Stimulated activated CD4-positive, alpha-beta T cell treated with anti-CD3 and anti-CD28 coated beads, Interleukin-1b, Interleukin-23, amount 100 ng/mL, for 48 hours (primary cell): ENCODE data around the gene APBA3.
"Not testable (repeated sequence)": the region's sequence is repeated elsewhere in the genome, so short reads cannot be mapped to it uniquely, and the experiment has no call there.

Source experiments
- DNase-seq: peaks from one replicate; pipeline ENCODE4 v3.0.0-alpha.2; 2020

Gene APBA3

DNA sequence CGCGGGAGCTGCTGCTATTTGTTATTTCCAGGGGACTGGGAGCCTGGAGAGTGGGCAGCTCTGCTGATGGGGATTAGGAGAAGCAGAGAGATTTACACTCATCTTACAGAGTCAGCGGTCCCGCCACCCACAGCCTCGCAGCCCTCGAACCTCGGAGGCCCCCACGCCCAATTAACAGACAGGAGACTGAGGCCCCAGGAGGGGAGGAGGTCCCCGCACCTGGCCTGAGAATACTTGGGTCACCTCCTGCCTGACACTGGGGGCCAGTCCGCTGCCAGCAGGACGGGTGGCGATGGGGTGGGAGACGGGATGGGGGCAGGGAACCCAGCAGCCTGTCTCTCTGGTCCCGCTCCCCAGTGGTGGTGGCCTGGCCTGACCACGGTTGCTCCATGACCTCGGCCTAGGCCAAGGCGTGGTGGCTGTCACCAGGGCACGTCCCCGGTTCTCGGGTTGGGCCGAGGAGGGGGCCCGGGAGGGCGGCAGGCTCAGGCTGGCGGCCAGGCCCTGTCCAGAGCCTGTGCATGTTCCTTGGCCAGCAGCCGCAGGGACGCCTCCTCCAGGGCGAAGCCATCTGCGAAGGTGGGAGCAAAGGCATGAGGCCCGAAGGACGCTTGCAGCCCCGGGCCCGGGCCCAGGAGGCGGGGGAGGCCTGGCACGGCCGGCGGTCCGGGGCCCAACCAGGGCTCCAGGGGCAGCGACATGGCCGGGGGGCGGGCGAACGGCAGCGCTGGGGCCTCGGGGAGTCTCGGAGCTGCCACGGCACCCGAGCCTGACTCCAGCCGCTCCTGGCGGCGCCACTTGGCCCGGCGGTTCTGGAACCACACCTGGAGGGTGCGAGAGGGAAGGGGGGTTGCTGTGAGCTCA is 8.9 kb upstream of the APBA3 start:
- DNase-seq: no peak

GRCh38 chr19:3769494-3769893 is 8.0 kb upstream of the APBA3 start:
- no peak for DNase-seq

GRCh38 chr19:3768748-3769099 is 7.2 kb upstream of the APBA3 start:
- DNase-seq: no peak

- DNase-seq: no peak
Measured at GRCh38 chr19:3768015-3768747, 6.7 kb upstream of the APBA3 start.

DNA sequence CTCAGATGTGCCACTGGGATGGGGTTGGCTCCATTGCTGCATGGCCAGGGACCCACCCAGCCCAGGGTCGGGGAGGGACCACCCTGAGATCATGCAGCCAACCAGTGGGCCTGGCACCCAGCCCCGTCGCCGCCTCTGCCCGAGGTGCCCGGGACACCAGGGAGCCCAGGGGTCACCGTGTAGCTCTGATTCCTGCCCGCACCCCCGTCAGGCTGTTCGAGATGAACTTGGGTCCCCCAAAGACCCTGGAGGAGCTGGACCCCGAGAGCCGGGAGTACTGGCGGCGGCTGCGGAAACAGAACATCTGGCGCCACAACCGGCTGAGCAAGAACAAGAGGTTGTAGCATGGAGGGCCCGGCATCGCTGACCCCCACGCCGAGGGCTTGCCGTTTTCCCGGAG is 5.6 kb upstream of the APBA3 start:
- no peak for DNase-seq

DNA sequence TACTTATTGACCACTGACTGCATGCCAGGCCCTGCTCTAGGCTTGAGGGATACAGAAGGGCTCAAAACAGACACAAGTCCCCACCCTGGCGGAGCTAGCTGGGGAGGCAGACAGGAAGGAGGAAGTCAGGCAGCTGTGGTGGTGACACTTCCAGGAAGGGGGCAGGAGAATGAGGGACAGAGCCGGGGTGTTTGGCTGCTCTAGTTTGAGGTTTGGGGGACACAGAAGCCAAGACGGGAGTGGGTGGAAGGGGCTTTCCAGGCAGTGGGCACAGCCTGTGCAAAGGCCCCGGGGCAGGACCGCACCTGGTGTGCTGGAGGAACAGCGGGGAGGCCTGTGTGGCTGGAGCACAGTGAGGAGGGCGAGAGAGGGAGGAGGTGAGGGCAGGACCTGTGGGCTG is 5.0 kb upstream of the APBA3 start:
- no peak for DNase-seq

DNA sequence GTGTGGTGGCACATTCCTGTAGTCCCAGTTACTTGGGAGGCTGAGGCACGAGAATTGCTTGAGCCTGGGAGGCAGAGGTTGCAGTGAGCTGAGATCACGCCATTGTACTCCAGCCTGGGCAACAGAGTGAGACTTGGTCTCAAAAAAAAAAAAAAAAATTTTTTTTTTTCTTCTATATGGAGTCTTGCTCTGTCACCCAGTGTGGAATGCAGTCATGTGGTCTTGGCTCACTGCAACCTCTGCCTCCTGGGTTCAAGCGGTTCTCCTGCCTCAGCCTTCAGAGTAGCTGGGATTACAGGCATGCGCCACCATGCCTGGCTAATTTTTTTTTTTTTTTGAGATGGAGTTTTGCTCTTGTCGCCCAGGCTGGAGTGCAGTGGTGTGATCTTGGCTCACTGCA is 4.3 kb upstream of the APBA3 start:
- DNase-seq: not testable (repeated sequence)

GRCh38 chr19:3765121-3765520 is 3.6 kb upstream of the APBA3 start:
- no peak for DNase-seq

GRCh38 chr19:3762501-3763459 is 1.3 kb upstream of the APBA3 start, which contains the start of gene MRPL54:
Gene MRPL54, plus strand, starts transcription at chr19:3762682. Its CDS starts 19 bp downstream, at chr19:3762701.
- peak; percentile 100 for DNase-seq

DNA sequence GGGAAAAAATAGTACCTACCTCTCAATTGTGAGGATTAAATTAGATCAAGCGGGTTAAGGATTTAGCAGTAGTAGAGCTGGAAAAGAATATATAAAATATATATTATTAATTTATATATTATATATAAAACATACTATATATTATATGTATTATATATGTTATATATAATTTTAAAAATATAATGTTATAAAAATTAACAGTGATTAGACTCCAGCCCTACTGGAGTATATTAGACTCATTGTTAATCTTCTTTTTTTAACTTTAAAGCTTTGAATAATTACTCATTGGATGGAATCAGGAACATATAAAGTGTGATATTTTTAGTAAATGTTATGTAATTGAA is 610 bp upstream of the APBA3 start:
- no peak for DNase-seq

DNA sequence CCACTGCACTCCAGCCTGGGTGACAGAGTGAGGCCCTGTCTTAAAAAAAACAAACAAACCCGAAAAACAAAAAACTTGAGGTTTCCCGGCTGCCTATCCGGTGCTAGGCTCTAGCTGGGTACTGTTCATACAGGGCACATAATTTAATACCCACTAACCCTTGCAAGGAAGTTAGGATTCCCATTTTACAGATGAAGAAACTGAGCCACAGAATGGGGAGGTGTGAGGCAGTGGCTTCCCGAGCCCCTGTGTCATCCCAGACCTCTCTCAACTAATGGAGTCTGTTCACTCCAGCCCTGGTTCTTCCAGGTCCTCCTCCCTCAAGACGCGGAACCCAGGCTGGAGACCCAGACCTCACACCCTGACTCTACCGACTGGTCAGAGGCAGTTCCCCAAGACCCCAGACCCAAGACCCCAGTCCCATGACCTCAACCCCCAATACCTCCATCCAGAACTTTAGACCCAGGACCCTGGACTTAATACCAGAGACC is 576 bp downstream of the APBA3 start:
- DNase-seq: no peak

- no peak for DNase-seq
Measured at GRCh38 chr19:3759482-3760254, 1.8 kb downstream of the APBA3 start.

DNA sequence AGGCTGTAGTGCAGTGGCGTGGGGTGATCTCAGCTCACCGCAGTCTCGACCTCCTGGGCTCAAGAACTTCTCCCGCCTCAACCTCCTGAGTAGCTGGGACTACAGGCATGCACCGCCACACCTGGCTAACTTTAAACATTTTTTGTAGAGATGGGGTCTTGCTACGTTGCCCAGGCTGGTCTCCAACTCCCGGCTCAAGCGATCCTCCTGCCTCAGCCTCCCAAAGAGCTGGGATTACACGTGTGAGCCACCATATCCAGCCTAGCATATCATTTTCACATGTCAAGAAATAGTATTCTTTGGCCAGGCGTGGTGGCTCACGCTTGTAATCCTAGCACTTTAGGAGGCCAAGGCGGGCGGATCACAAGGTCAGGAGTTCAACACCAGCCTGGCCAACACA is 3.2 kb downstream of the APBA3 start:
- DNase-seq: not testable (repeated sequence)

- DNase-seq: not testable (repeated sequence)
Measured at GRCh38 chr19:3757705-3758104, 3.8 kb downstream of the APBA3 start.

- DNase-seq: no peak
Measured at GRCh38 chr19:3753631-3754410, 7.7 kb downstream of the APBA3 start.

GRCh38 chr19:3752492-3752891 is 9.0 kb downstream of the APBA3 start:
- no peak for DNase-seq

DNA sequence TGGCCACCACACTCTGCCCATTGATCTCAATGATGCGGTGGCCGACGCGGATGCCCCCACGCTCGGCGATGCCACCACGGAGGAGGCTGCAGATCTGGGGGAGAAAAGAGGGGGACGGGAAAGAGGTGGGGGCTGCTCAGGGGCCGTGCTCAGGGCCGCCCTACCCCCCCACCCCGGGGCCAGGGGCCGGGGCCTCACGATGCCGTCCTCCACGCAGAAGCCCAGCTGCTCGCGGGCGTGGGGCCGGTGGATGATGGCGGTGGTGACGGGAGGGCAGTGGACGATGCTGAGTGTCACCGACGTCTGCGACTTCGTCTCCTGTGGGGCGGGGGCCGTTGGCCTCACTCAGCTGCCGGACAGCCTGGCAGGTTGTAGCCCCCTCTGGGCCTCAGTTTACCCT is 10.3 kb downstream of the APBA3 start:
- DNase-seq: no peak

DNA sequence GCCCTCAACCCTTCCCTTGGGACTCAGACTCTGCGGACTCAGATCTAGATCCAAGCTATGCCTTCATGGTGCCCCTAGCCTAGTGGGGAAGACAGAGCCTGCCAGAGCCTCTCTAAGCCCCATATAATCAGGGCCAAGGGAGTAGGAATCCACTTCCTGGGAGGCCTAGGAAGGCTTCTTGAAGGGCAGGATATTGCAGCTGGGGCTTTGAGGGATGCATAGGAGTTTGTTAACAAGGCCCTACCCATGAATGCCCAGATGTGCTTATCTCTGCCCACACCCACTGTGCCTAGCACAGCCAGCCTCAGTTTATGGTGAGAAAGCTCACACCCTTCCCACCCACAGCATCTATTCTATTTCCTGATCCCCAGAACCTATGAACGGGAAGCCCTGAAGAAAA is 11.3 kb downstream of the APBA3 start:
- DNase-seq: no peak

DNA sequence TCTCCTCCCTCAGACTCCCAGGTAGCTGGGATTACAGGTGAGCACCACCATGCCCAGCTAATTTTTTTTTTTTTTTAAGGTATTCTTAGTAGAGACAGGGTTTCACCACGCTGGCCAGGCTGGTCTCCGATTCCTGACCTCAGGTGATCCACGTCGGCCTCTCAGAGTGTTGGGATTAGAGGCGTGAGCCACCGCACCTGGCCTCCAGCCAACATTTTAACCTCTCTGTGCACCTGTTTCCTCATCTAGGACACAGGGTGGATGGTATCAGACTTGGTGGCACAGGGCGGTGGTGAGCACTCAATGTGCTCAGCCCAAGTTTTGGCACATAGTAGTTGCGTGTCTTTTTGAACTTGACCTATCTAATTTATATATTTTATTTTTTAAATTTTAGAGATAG is 12.5 kb downstream of the APBA3 start:
- DNase-seq: no peak

DNA sequence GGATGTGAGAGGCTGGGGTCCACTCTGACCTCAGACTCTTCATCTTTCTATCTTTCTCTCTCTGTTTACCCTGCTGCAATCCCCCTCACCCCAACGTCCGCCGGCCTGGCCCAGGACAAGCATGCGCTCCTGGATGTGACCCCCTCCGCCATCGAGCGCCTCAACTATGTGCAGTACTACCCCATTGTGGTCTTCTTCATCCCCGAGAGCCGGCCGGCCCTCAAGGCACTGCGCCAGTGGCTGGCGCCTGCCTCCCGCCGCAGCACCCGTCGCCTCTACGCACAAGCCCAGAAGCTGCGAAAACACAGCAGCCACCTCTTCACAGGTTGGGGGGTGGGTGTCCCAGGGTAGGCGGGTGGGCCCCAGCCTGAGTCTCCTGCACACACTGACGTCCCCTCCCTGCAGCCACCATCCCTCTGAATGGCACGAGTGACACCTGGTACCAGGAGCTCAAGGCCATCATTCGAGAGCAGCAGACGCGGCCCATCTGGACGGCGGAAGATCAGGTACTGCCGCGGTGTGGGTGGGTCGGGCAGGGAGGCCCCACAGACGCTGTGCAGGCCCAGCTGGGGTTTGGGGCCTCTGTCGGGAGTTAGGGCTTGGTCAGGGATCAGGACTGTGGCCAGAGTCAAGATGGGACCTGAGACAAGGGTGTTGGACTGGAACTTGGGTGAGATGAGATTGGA is 15.0 kb downstream of the APBA3 start:
- DNase-seq: no peak
